ENCODE results near the gene PANX3. TPM values are rescaled to one million over a fixed set of nuclear protein-coding genes. Genes with fewer than 3 reads are reported as not detected.

Gene PANX3
- total RNA-seq, 2 experiments from 2014 or later: not detected

- no peaks in the 10 kb centered on the region for H3K9me3 Mint-ChIP-seq
- TF ChIP-seq CTCF (IDR thresholded peaks at IDR 0.05): no peak
- H3K27me3 Mint-ChIP-seq: peaks cover 25% of the 10 kb centered on the region
- H3K27ac Mint-ChIP-seq: no peak overlapping the region
- Histone ChIP-seq H3K36me3 (ENCODE audit: insufficient read depth, low read length) (no peaks in the 10 kb centered on the region), H3K4me1 (ENCODE audit: insufficient read depth, low read length) (peaks cover 11% of the 10 kb centered on the region), H3K4me3 (ENCODE audit: low read length) (no peak overlapping the region), H3K27me3 (ENCODE audit: control insufficient read depth in 1 of 2, insufficient read depth in 2 of 2, low read length in 2 of 2) (no peaks in the 10 kb centered on the region), H3K27ac (ENCODE audit: low read depth in 1 of 2, low read length in 2 of 2) (no peak overlapping the region), H3K9me3 (ENCODE audit: control insufficient read depth in 1 of 2, insufficient read depth in 1 of 2, low read length in 2 of 2) (no peaks in the 10 kb centered on the region)
- POLR2A ChIA-PET: no interaction called here
- CTCF ChIA-PET: interaction anchor here (0.6 kb wide), 1 partner anchor 145 kb away, joined by 3 read pairs; no protein-coding TSS in a partner anchor
- peaks cover 16% of the 10 kb centered on the region for H3K36me3 Mint-ChIP-seq (ENCODE audit: low read depth)
- H3K4me1 Mint-ChIP-seq (ENCODE audit: low read depth): peaks cover 16% of the 10 kb centered on the region
- no peak for DNase-seq
- no peak overlapping the region for H3K4me3 Mint-ChIP-seq
- no peak for ATAC-seq (ENCODE audit: poor library complexity)
- intact Hi-C loops (cut with DNase I, micrococcal nuclease): no loop called here
Observed at GRCh38 chr11:124618863-124619262, 7.6 kb downstream of the PANX3 start.

GRCh38 chr11:124622531-124623451 is 11.6 kb downstream of the PANX3 start, which contains the start of gene TBRG1:
Gene TBRG1, plus strand, starts transcription at chr11:124622864. Its CDS starts 220 bp downstream, at chr11:124623084.
- intact Hi-C loops (cut with DNase I, micrococcal nuclease): loop anchor here (1.0 to 10.0 kb wide), 5 partner anchors 48 to 1442 kb away; partner anchors contain the start of genes CCDC15 (in 1 of the 2), CDON (in 1 of the 2) and TMEM218 (in 1 of the 2)
- POLR2A ChIA-PET: interaction anchor here (0.7 to 1.8 kb wide), 16 partner anchors 9 to 969 kb away, joined by 3 to 12 read pairs (median 4); partner anchors contain the start of genes CCDC15, MSANTD2, SIAE and SPA17
- no peaks in the 10 kb centered on the region for H3K27me3 ChIP-seq (ENCODE audit: control insufficient read depth in 1 of 2, insufficient read depth in 2 of 2, low read length in 2 of 2)
- H3K36me3 ChIP-seq (ENCODE audit: insufficient read depth, low read length): peaks cover 32% of the 10 kb centered on the region
- TF ChIP-seq CTCF (IDR thresholded peaks at IDR 0.05): no peak
- Mint-ChIP-seq H3K27me3 (peaks cover 15% of the 10 kb centered on the region), H3K4me1 (ENCODE audit: low read depth) (peaks cover 49% of the 10 kb centered on the region), H3K36me3 (ENCODE audit: low read depth) (peaks cover 51% of the 10 kb centered on the region), H3K4me3 (peak within 1 kb of the TSS; percentile 97), H3K27ac (peak within 1 kb of the TSS; percentile 96), H3K9me3 (no peaks in the 10 kb centered on the region)
- H3K4me3 ChIP-seq (ENCODE audit: low read length): peak within 1 kb of the TSS; percentile 83
- peaks cover 17% of the 10 kb centered on the region for H3K4me1 ChIP-seq (ENCODE audit: insufficient read depth, low read length)
- no peaks in the 10 kb centered on the region for H3K9me3 ChIP-seq (ENCODE audit: control insufficient read depth in 1 of 2, insufficient read depth in 1 of 2, low read length in 2 of 2)
- CTCF ChIA-PET: interaction anchor here (0.8 to 3.4 kb wide), 4 partner anchors 21 to 253 kb away, joined by 3 to 13 read pairs (median 4); no protein-coding TSS in a partner anchor
- peak within 1 kb of the TSS; percentile 88 to 90 for H3K27ac ChIP-seq (ENCODE audit: low read depth in 1 of 2, low read length in 2 of 2)
- ATAC-seq (ENCODE audit: poor library complexity) (peak; percentile 95), DNase-seq (peak; percentile 63 to 94 (median 77))

- no peak for TF ChIP-seq CTCF (IDR thresholded peaks at IDR 0.05)
- no peaks in the 10 kb centered on the region for H3K9me3 Mint-ChIP-seq
Observed at GRCh38 chr11:124623861-124624525, 12.8 kb downstream of the PANX3 start.

More at GRCh38 chr11:124623861-124624525, 12.8 kb downstream of the PANX3 start:
- intact Hi-C loops (cut with DNase I, micrococcal nuclease): loop anchor here (2.0 to 10.0 kb wide), 4 partner anchors 327 to 1441 kb away; partner anchors contain the start of genes CCDC15 (in 1 of the 2), CDON (in 1 of the 2) and TMEM218 (in 1 of the 2)
- Histone ChIP-seq H3K36me3 (ENCODE audit: insufficient read depth, low read length) (peaks cover 40% of the 10 kb centered on the region), H3K4me3 (ENCODE audit: low read length) (peak overlapping the region; percentile 83), H3K9me3 (ENCODE audit: control insufficient read depth in 1 of 2, insufficient read depth in 1 of 2, low read length in 2 of 2) (no peaks in the 10 kb centered on the region), H3K27me3 (ENCODE audit: control insufficient read depth in 1 of 2, insufficient read depth in 2 of 2, low read length in 2 of 2) (no peaks in the 10 kb centered on the region), H3K4me1 (ENCODE audit: insufficient read depth, low read length) (peaks cover 17% of the 10 kb centered on the region), H3K27ac (ENCODE audit: low read depth in 1 of 2, low read length in 2 of 2) (peak overlapping the region in 1 of 2 donors; percentile 90)
- Mint-ChIP-seq H3K4me3 (peak overlapping the region; percentile 97), H3K27me3 (peaks cover 7% of the 10 kb centered on the region), H3K4me1 (ENCODE audit: low read depth) (peaks cover 49% of the 10 kb centered on the region), H3K27ac (peak overlapping the region; percentile 96), H3K36me3 (ENCODE audit: low read depth) (peaks cover 60% of the 10 kb centered on the region)
- ATAC-seq (ENCODE audit: poor library complexity) (no peak), DNase-seq (no peak)
- CTCF ChIA-PET: interaction anchor here (0.8 to 3.4 kb wide), 3 partner anchors 20 to 252 kb away, joined by 3 to 13 read pairs (median 4); no protein-coding TSS in a partner anchor
- POLR2A ChIA-PET: interaction anchor here (1.1 to 1.8 kb wide), 4 partner anchors 26 to 488 kb away, joined by 3 to 11 read pairs (median 3); partner anchors contain the start of genes MSANTD2 and TMEM218

Measured in CD4-positive, alpha-beta T cell (primary cell).